ENCODE measurements around the gene ANXA9. TPM values are rescaled to one million over a fixed set of nuclear protein-coding genes. Genes with fewer than 3 reads are reported as not detected.

ANXA9 gene
- polyA plus RNA-seq, 1 donor = 2.5 TPM

GRCh38 chr1:150974580-150975478 is 7.3 kb upstream of the ANXA9 start, which contains the start of gene CERS2:
CERS2 (minus strand) TSS chr1:150974835; CDS start chr1:150969090, 5,745 bp downstream.
- DNase-seq (ENCODE audit: low read depth) = peak; percentile 40

GRCh38 chr1:150976401-150976821 is 5.7 kb upstream of the ANXA9 start:
- DNase-seq (ENCODE audit: low read depth) = no peak

- no peak for DNase-seq (ENCODE audit: low read depth)
Observed at GRCh38 chr1:150976879-150977694, 5.0 kb upstream of the ANXA9 start.

GRCh38 chr1:150979092-150980056 is 2.7 kb upstream of the ANXA9 start:
- peak; percentile 79 for DNase-seq (ENCODE audit: low read depth)

- DNase-seq (ENCODE audit: low read depth) = no peak
Observed at GRCh38 chr1:150981177-150981804, 801 bp upstream of the ANXA9 start.

GRCh38 chr1:150985179-150985825 is 3.2 kb downstream of the ANXA9 start:
- DNase-seq (ENCODE audit: low read depth) = no peak

- DNase-seq (ENCODE audit: low read depth) = no peak
Observed at GRCh38 chr1:150987924-150988323, 5.8 kb downstream of the ANXA9 start.

GRCh38 chr1:150992626-150993025 is 10.5 kb downstream of the ANXA9 start:
- DNase-seq (ENCODE audit: low read depth) = no peak

GRCh38 chr1:150994248-150994647 is 12.2 kb downstream of the ANXA9 start:
- DNase-seq (ENCODE audit: low read depth) = no peak

- no peak for DNase-seq (ENCODE audit: low read depth)
Observed at GRCh38 chr1:150995460-150995859, 13.4 kb downstream of the ANXA9 start.

- no peak for DNase-seq (ENCODE audit: low read depth)
Observed at GRCh38 chr1:150995896-150996295, 13.8 kb downstream of the ANXA9 start.

- DNase-seq (ENCODE audit: low read depth) = no peak
Observed at GRCh38 chr1:150997126-150997872, 15.2 kb downstream of the ANXA9 start.

GRCh38 chr1:150997949-150998348 is 15.9 kb downstream of the ANXA9 start:
- no peak for DNase-seq (ENCODE audit: low read depth)

- no peak for DNase-seq (ENCODE audit: low read depth)
Observed at GRCh38 chr1:150999051-150999674, 17.1 kb downstream of the ANXA9 start.

- DNase-seq (ENCODE audit: low read depth) = no peak
Observed at GRCh38 chr1:150999926-151000325, 17.8 kb downstream of the ANXA9 start.

GRCh38 chr1:151000408-151000807 is 18.3 kb downstream of the ANXA9 start:
- DNase-seq (ENCODE audit: low read depth) = no peak

- no peak for DNase-seq (ENCODE audit: low read depth)
Observed at GRCh38 chr1:151001602-151002001, 19.5 kb downstream of the ANXA9 start.

GRCh38 chr1:151002051-151002450 is 20.0 kb downstream of the ANXA9 start:
- no peak for DNase-seq (ENCODE audit: low read depth)

- no peak for DNase-seq (ENCODE audit: low read depth)
Observed at GRCh38 chr1:151002611-151003010, 20.5 kb downstream of the ANXA9 start.

All from forelimb muscle (tissue), 1 donor.